Omental fat pad (tissue), 4 donors: ENCODE results near the gene SLFNL1. TPM values are rescaled to one million over a fixed set of nuclear protein-coding genes. Genes with fewer than 3 reads are reported as not detected.

ENCODE experiments used
- ATAC-seq: fragments of 150-250 bp; one replicate; pipeline ENCODE4 v1.9.1; 2016; ENCODE audit warnings: mild to moderate bottlenecking, moderate library complexity; ENCODE audit not compliant: low FRiP score
- DNase-seq: peaks from one replicate; pipeline ENCODE4 v3.0.0-alpha.2; 2019; ENCODE audit warnings: low spot score
- CTCF ChIP-seq, 3 donors: fragments of 450-650 bp; IDR thresholded peaks; one replicate each; pipeline ENCODE4 v1.5.1; 2016 to 2017; ENCODE audit warnings: antibody characterized with exemption in 3 of 3, mild to moderate bottlenecking in 3 of 3, moderate library complexity in 2 of 3
- total RNA-seq, 4 donors: library from RNA; depleted of rRNA; stranded (reverse); fragments of >200 nt; gene quantifications; one replicate each; pipeline ENCODE4 v1.1.0, GENCODE V29; 2016

SLFNL1 gene
- total RNA-seq, 4 donors from 2014 or later: 0.19 to 1.6 (median 0.55) TPM

GRCh38 chr1:40979241-40980067 is 42.1 kb downstream of the SLFNL1 start, which contains the start of gene CTPS1:
CTPS1 (plus strand) TSS chr1:40979696; CDS start chr1:40983291, 3,595 bp downstream.
- TF ChIP-seq CTCF (IDR thresholded peaks at IDR 0.05): no peak
- DNase-seq (peak; percentile 80), ATAC-seq (peak; percentile 95)

- TF ChIP-seq CTCF (IDR thresholded peaks at IDR 0.05): no peak
- ATAC-seq: no peak
- DNase-seq: no peak
Measured at GRCh38 chr1:40978886-40979240, 42.7 kb downstream of the SLFNL1 start.

DNA sequence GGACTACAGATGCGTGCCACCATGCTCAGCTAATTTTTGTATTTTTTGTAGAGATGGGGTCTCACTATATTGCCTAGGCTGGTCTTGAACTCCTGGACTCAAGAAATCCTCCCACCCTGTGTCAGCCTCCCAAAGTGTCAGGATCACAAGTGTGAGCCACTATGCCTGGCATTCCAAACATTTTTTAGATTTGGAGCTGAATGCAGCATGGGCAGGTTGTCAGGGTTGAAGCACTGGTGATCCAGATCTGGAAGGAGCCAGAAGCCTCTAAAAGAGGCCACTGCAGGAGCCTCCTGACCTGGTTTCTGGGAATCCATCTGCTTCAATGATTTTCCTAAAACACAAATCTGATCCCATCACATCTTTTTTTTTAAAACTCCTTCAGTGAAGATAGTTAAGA is 43.8 kb downstream of the SLFNL1 start:
- ATAC-seq: no peak
- no peak for TF ChIP-seq CTCF (IDR thresholded peaks at IDR 0.05)
- DNase-seq: no peak

DNA sequence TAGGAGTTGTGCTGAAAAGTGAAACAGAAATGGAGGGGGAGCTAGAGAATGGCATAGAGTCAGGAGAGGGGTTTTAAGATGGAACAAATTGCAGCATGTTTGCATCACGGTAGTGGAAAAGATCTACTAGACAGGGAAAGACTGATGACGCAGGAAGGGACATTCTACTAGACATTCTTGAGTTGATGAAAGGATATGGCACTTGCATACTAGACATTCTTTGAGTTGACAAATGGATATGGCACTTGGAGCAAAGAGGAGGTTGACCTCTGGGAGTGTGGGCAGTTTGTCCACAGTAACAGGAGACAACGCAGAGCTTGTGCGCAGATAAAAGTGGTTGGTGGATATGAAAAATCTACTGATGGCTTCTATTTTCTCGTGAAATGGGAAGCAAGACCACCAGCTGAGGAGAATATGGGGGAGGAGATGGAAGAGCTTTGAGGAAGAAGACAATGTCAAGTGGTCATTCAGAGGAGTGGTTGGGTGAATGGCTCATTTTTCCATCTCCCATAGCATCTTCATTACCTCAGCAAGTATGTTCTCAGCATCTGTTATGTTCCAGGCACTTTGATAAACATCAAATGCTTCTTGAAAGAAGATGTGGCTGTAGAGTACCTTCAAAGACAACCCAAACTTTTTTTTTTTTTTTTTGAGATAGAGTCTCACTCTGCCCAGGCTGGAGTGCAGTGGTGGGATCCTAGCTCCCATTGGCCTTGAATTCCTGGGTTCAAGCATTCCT is 44.4 kb downstream of the SLFNL1 start:
- DNase-seq (no peak), ATAC-seq (no peak)
- TF ChIP-seq CTCF (IDR thresholded peaks at IDR 0.05): no peak

GRCh38 chr1:40974945-40975344 is 46.6 kb downstream of the SLFNL1 start:
- no peak for ATAC-seq

DNA sequence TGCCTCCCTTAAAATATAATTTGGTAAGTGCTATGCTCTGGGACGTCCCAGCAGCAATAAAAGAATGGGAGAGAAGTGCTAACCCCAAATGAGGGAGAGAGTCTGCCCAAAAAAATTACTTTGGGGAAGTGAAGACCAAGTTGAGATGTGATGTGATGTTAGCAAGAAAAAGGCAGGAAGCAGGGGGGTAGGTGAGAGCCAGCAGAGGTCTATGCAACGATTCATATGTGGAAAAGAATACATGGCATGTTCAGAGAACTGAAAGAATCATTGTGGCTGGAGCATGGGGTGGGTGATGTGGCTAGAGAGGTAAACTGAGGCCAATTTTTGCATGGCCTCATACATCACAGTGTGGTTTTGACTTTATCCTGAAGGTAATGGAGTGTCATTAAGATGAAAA is 47.6 kb downstream of the SLFNL1 start:
- ATAC-seq: no peak

More at GRCh38 chr1:40974945-40975344, 46.6 kb downstream of the SLFNL1 start:
- no peak for DNase-seq
- no peak for TF ChIP-seq CTCF (IDR thresholded peaks at IDR 0.05)

More for the DNA sequence above, 47.6 kb downstream of the SLFNL1 start:
- TF ChIP-seq CTCF (IDR thresholded peaks at IDR 0.05): no peak
- no peak for DNase-seq
